Vagina (tissue), 2 donors: ENCODE measurements around the gene GCM1. TPM values are rescaled to one million over a fixed set of nuclear protein-coding genes. Genes with fewer than 3 reads are reported as not detected.

Source experiments
- DNase-seq, 2 donors: peaks; one replicate each; pipeline ENCODE4 v3.0.0-alpha.2; 2017; ENCODE audit errors: extremely low spot score in 2 of 2
- H3K27ac ChIP-seq: fragments of 200-600 bp; sonication (generic); one replicate; pipeline ENCODE4 v1.5.1; 2019
- H3K27me3 ChIP-seq: fragments of 200-600 bp; sonication (generic); one replicate; pipeline ENCODE4 v1.5.1; 2019
- H3K36me3 ChIP-seq, 2 donors: fragments of 200-600 bp; sonication (generic); one replicate each; pipeline ENCODE4 v1.5.1; 2017 to 2019
- H3K4me1 ChIP-seq: fragments of 200-600 bp; sonication (generic); one replicate; pipeline ENCODE4 v1.5.1; 2019
- H3K4me3 ChIP-seq, 2 donors: fragments of 200-600 bp; sonication (generic); 1 replicate in 1 of 2; 2 replicates in 1 of 2; pipeline ENCODE4 v1.5.1; 2016 to 2019
- H3K9me3 ChIP-seq: fragments of 200-600 bp; sonication (generic); one replicate; pipeline ENCODE4 v1.5.1; 2019
- CTCF ChIP-seq, 3 experiments: fragments of 450-650 bp in 2 of 3; fragments of 200-600 bp in 1 of 3; sonication (generic) in 1 of 3; IDR thresholded peaks; one replicate each; pipeline ENCODE4 v1.5.1; 2017 to 2019; ENCODE audit warnings: antibody characterized with exemption in 3 of 3, mild to moderate bottlenecking in 2 of 3, moderate library complexity in 2 of 3
- POLR2A ChIP-seq, 2 donors: fragments of 450-650 bp; IDR thresholded peaks; one replicate each; pipeline ENCODE4 v1.6.1; 2017; ENCODE audit warnings: antibody characterized with exemption in 2 of 2, mild to moderate bottlenecking in 2 of 2, moderate library complexity in 2 of 2
- POLR2AphosphoS5 ChIP-seq, 2 donors: sonication (generic); formaldehyde crosslinking; IDR thresholded peaks; one replicate each; pipeline ENCODE4 v1.9.0; 2017; ENCODE audit warnings: antibody characterized with exemption in 2 of 2, mild to moderate bottlenecking in 2 of 2, low read depth in 1 of 2; ENCODE audit not compliant: insufficient read depth in 1 of 2
- intact Hi-C: fragments of 100-400 bp; cut with DNase I; formaldehyde crosslinking; loops from one replicate; pipeline ENCODE4 v1.15.1; 2023
- total RNA-seq: library from RNA; depleted of rRNA; stranded (reverse); fragments of >200 nt; gene quantifications from one replicate; pipeline ENCODE4 v1.2.3, GENCODE V29; 2016

GCM1 gene
- total RNA-seq, 1 donor from 2014 or later: not detected

DNA sequence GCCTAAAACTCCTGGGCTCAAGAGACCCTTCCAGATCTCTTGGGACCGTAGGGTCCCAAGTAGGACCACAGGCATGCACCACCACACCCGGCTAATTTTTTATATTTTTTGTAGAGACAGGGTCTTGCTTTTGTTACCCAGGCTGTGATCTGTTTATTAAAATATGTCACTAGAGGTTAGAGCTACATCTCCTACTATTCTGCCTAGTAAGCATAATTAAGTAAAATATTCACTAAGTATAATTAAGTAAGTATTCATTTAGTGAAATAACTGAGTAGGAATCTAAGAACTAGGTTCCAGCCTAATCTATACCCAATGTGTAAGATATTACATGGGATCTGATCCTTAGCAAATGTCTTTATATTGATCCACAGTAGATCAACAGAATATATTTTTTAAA lies 40.2 kb upstream of the GCM1 start:
- H3K27me3 ChIP-seq: no peaks in the 10 kb centered on the region
- H3K4me1 ChIP-seq: peaks cover 8% of the 10 kb centered on the region
- DNase-seq: no peak
- no peaks in the 10 kb centered on the region for H3K9me3 ChIP-seq
- H3K4me3 ChIP-seq: no peak overlapping the region
- H3K36me3 ChIP-seq: no peaks in the 10 kb centered on the region
- intact Hi-C loops: loop anchor here (10.0 kb wide), 1 partner anchor 536 kb away; no protein-coding TSS in a partner anchor
- TF ChIP-seq CTCF (IDR thresholded peaks at IDR 0.05): no peak
- no peak for TF ChIP-seq POLR2A (IDR thresholded peaks at IDR 0.05)
- no peak for TF ChIP-seq POLR2AphosphoS5 (IDR thresholded peaks at IDR 0.05; ENCODE audit: insufficient read depth in 1 of 2, low read depth in 1 of 2)
- H3K27ac ChIP-seq: no peak overlapping the region

- TF ChIP-seq POLR2AphosphoS5 (IDR thresholded peaks at IDR 0.05; ENCODE audit: insufficient read depth in 1 of 2, low read depth in 1 of 2) (no peak), POLR2A (IDR thresholded peaks at IDR 0.05) (no peak), CTCF (IDR thresholded peaks at IDR 0.05) (no peak)
- Histone ChIP-seq H3K4me1 (no peaks in the 10 kb centered on the region), H3K4me3 (no peak overlapping the region), H3K36me3 (no peaks in the 10 kb centered on the region), H3K27ac (no peak overlapping the region), H3K27me3 (no peaks in the 10 kb centered on the region), H3K9me3 (no peaks in the 10 kb centered on the region)
- no peak for DNase-seq
- intact Hi-C loops: loop anchor here (10.0 kb wide), 1 partner anchor 544 kb away; no protein-coding TSS in a partner anchor
Measured at GRCh38 chr6:53180678-53181077, 32.0 kb upstream of the GCM1 start.

- H3K4me3 ChIP-seq: no peak overlapping the region
- no peaks in the 10 kb centered on the region for H3K36me3 ChIP-seq
- no peaks in the 10 kb centered on the region for H3K9me3 ChIP-seq
- no peaks in the 10 kb centered on the region for H3K27me3 ChIP-seq
- intact Hi-C loops: loop anchor here (10.0 kb wide), 1 partner anchor 545 kb away; no protein-coding TSS in a partner anchor
- no peak for TF ChIP-seq POLR2AphosphoS5 (IDR thresholded peaks at IDR 0.05; ENCODE audit: insufficient read depth in 1 of 2, low read depth in 1 of 2)
- TF ChIP-seq CTCF (IDR thresholded peaks at IDR 0.05): no peak
- no peaks in the 10 kb centered on the region for H3K4me1 ChIP-seq
- H3K27ac ChIP-seq: no peak overlapping the region
- DNase-seq: no peak
Measured at GRCh38 chr6:53179961-53180651, 31.5 kb upstream of the GCM1 start.

- H3K27me3 ChIP-seq: no peaks in the 10 kb centered on the region
- H3K4me1 ChIP-seq: no peaks in the 10 kb centered on the region
- no peaks in the 10 kb centered on the region for H3K9me3 ChIP-seq
- DNase-seq: no peak
- no peaks in the 10 kb centered on the region for H3K36me3 ChIP-seq
- TF ChIP-seq POLR2A (IDR thresholded peaks at IDR 0.05): no peak
- no peak for TF ChIP-seq POLR2AphosphoS5 (IDR thresholded peaks at IDR 0.05; ENCODE audit: insufficient read depth in 1 of 2, low read depth in 1 of 2)
- no peak for TF ChIP-seq CTCF (IDR thresholded peaks at IDR 0.05)
- H3K27ac ChIP-seq: no peak overlapping the region
- no peak overlapping the region for H3K4me3 ChIP-seq
- intact Hi-C loops: no loop called here
Measured at GRCh38 chr6:53178837-53179432, 30.3 kb upstream of the GCM1 start.

DNA sequence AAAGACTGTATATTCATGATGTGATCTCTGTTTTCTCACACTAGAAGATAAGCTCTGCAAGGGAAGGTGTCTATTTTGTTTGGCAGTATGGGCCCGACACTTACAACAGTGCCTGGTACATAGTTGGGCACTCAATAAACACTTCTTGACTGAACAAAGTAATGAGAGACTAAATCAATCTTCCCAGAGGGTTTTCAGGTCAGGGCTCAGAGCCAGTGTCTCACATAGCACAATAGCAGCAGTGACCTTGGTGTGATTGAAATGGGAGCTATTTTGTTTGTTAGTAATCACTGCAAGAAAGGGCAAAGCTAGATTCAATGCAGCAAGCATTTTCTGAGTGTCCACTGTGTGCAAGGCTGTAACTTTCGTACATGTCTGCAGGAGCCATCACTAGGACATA lies 26.4 kb upstream of the GCM1 start:
- Histone ChIP-seq H3K9me3 (no peaks in the 10 kb centered on the region), H3K27ac (no peak overlapping the region), H3K4me1 (no peaks in the 10 kb centered on the region), H3K4me3 (no peak overlapping the region), H3K27me3 (no peaks in the 10 kb centered on the region), H3K36me3 (no peaks in the 10 kb centered on the region)
- no peak for DNase-seq
- TF ChIP-seq POLR2AphosphoS5 (IDR thresholded peaks at IDR 0.05; ENCODE audit: insufficient read depth in 1 of 2, low read depth in 1 of 2) (no peak), POLR2A (IDR thresholded peaks at IDR 0.05) (no peak), CTCF (IDR thresholded peaks at IDR 0.05) (no peak)
- intact Hi-C loops: no loop called here
